ENCODE data around the gene SEMA7A.
"Not testable (repeated sequence)": the region's sequence is repeated elsewhere in the genome, so short reads cannot be mapped to it uniquely, and the experiment has no call there.

Gene SEMA7A

GRCh38 chr15:74396445-74397238, 37.1 kb downstream of the SEMA7A start:
- Mint-ChIP-seq H3K27ac (peak overlapping the region; percentile 97), H3K27me3 (no peaks in the 10 kb centered on the region), H3K4me3 (peak overlapping the region; percentile 58), H3K4me1 (ENCODE audit: low read depth) (peaks cover 95% of the 10 kb centered on the region), H3K36me3 (ENCODE audit: low read depth) (no peaks in the 10 kb centered on the region), H3K9me3 (no peaks in the 10 kb centered on the region)
- peak; percentile 75 for DNase-seq

GRCh38 chr15:74396146-74396438, 37.7 kb downstream of the SEMA7A start:
- Mint-ChIP-seq H3K27ac (peak overlapping the region; percentile 97), H3K36me3 (ENCODE audit: low read depth) (no peaks in the 10 kb centered on the region), H3K4me3 (peak overlapping the region; percentile 58), H3K27me3 (no peaks in the 10 kb centered on the region), H3K4me1 (ENCODE audit: low read depth) (peaks cover 95% of the 10 kb centered on the region), H3K9me3 (no peaks in the 10 kb centered on the region)
- DNase-seq: no peak

GRCh38 chr15:74395319-74396145, 38.2 kb downstream of the SEMA7A start:
- Mint-ChIP-seq H3K27ac (peak overlapping the region; percentile 97), H3K27me3 (no peaks in the 10 kb centered on the region), H3K4me1 (ENCODE audit: low read depth) (peaks cover 95% of the 10 kb centered on the region), H3K36me3 (ENCODE audit: low read depth) (no peaks in the 10 kb centered on the region), H3K4me3 (peak overlapping the region; percentile 6), H3K9me3 (no peaks in the 10 kb centered on the region)
- DNase-seq: no peak

GRCh38 chr15:74394090-74394846, 39.5 kb downstream of the SEMA7A start:
- peaks cover 93% of the 10 kb centered on the region for H3K4me1 Mint-ChIP-seq (ENCODE audit: low read depth)
- H3K36me3 Mint-ChIP-seq (ENCODE audit: low read depth): no peaks in the 10 kb centered on the region
- no peak overlapping the region for H3K4me3 Mint-ChIP-seq

GRCh38 chr15:74393423-74393822, 40.3 kb downstream of the SEMA7A start:
- Mint-ChIP-seq H3K4me1 (ENCODE audit: low read depth) (peaks cover 87% of the 10 kb centered on the region), H3K27ac (peak overlapping the region; percentile 97), H3K4me3 (no peak overlapping the region), H3K36me3 (ENCODE audit: low read depth) (no peaks in the 10 kb centered on the region), H3K9me3 (no peaks in the 10 kb centered on the region), H3K27me3 (no peaks in the 10 kb centered on the region)
- DNase-seq: no peak

More at GRCh38 chr15:74394090-74394846, 39.5 kb downstream of the SEMA7A start:
- no peak for DNase-seq
- peak overlapping the region; percentile 97 for H3K27ac Mint-ChIP-seq
- no peaks in the 10 kb centered on the region for H3K27me3 Mint-ChIP-seq
- H3K9me3 Mint-ChIP-seq: no peaks in the 10 kb centered on the region

- DNase-seq: no peak
- Mint-ChIP-seq H3K27me3 (no peaks in the 10 kb centered on the region), H3K4me1 (ENCODE audit: low read depth) (peaks cover 82% of the 10 kb centered on the region), H3K9me3 (no peaks in the 10 kb centered on the region), H3K27ac (peak overlapping the region; percentile 97), H3K36me3 (ENCODE audit: low read depth) (no peaks in the 10 kb centered on the region), H3K4me3 (peak overlapping the region; percentile 1)
These were observed 40.9 kb downstream of the SEMA7A start for GRCh38 chr15:74392902-74393301.

GRCh38 chr15:74392451-74392830, 41.3 kb downstream of the SEMA7A start:
- no peak for DNase-seq
- Mint-ChIP-seq H3K4me3 (no peak overlapping the region), H3K36me3 (ENCODE audit: low read depth) (no peaks in the 10 kb centered on the region), H3K9me3 (no peaks in the 10 kb centered on the region), H3K27me3 (no peaks in the 10 kb centered on the region), H3K4me1 (ENCODE audit: low read depth) (peaks cover 78% of the 10 kb centered on the region), H3K27ac (peak overlapping the region; percentile 97)

- no peaks in the 10 kb centered on the region for H3K36me3 Mint-ChIP-seq (ENCODE audit: low read depth)
- H3K27ac Mint-ChIP-seq: peak overlapping the region; percentile 97
- peaks cover 76% of the 10 kb centered on the region for H3K4me1 Mint-ChIP-seq (ENCODE audit: low read depth)
- H3K4me3 Mint-ChIP-seq: no peak overlapping the region
- H3K9me3 Mint-ChIP-seq: no peaks in the 10 kb centered on the region
- no peaks in the 10 kb centered on the region for H3K27me3 Mint-ChIP-seq
- DNase-seq: no peak
These were observed 41.9 kb downstream of the SEMA7A start for GRCh38 chr15:74391582-74392450.

- Mint-ChIP-seq H3K9me3 (no peaks in the 10 kb centered on the region), H3K4me3 (peak overlapping the region; percentile 43), H3K4me1 (ENCODE audit: low read depth) (peaks cover 76% of the 10 kb centered on the region), H3K27me3 (no peaks in the 10 kb centered on the region), H3K27ac (peak overlapping the region; percentile 97), H3K36me3 (ENCODE audit: low read depth) (no peaks in the 10 kb centered on the region)
- DNase-seq: no peak
These were observed 43.0 kb downstream of the SEMA7A start for GRCh38 chr15:74390647-74391288.

GRCh38 chr15:74390049-74390646, 43.6 kb downstream of the SEMA7A start:
- Mint-ChIP-seq H3K27ac (peak overlapping the region; percentile 97), H3K4me1 (ENCODE audit: low read depth) (peaks cover 78% of the 10 kb centered on the region), H3K4me3 (peak overlapping the region; percentile 43)
- H3K9me3 Mint-ChIP-seq; H3K27me3 Mint-ChIP-seq; DNase-seq; H3K36me3 Mint-ChIP-seq (ENCODE audit: low read depth): not testable (repeated sequence)

GRCh38 chr15:74389241-74390048, 44.3 kb downstream of the SEMA7A start:
- H3K4me3 Mint-ChIP-seq: no peak overlapping the region

GRCh38 chr15:74388363-74388951, 45.3 kb downstream of the SEMA7A start:
- no peaks in the 10 kb centered on the region for H3K9me3 Mint-ChIP-seq
- H3K27ac Mint-ChIP-seq: peak overlapping the region; percentile 57
- no peak for DNase-seq
- no peak overlapping the region for H3K4me3 Mint-ChIP-seq
- H3K27me3 Mint-ChIP-seq: no peaks in the 10 kb centered on the region
- H3K4me1 Mint-ChIP-seq (ENCODE audit: low read depth): peaks cover 78% of the 10 kb centered on the region
- H3K36me3 Mint-ChIP-seq (ENCODE audit: low read depth): no peaks in the 10 kb centered on the region

More at GRCh38 chr15:74389241-74390048, 44.3 kb downstream of the SEMA7A start:
- Mint-ChIP-seq H3K4me1 (ENCODE audit: low read depth) (peaks cover 78% of the 10 kb centered on the region), H3K9me3 (no peaks in the 10 kb centered on the region), H3K36me3 (ENCODE audit: low read depth) (no peaks in the 10 kb centered on the region), H3K27ac (peak overlapping the region; percentile 97), H3K27me3 (no peaks in the 10 kb centered on the region)
- no peak for DNase-seq

Measured in activated T-cell treated with anti-CD3 and anti-CD28 coated beads, Interleukin-2, amount 50 U/mL, for 24 hours (primary cell).